ENCODE data around the gene ACTL9. TPM values are rescaled to one million over a fixed set of nuclear protein-coding genes. Genes with fewer than 3 reads are reported as not detected.

ACTL9 gene
- total and polyA plus RNA-seq, 2 of the 13 experiments (the other 11 are each of a cell fraction or from before 2014, with no cell fraction given) = not detected

DNA sequence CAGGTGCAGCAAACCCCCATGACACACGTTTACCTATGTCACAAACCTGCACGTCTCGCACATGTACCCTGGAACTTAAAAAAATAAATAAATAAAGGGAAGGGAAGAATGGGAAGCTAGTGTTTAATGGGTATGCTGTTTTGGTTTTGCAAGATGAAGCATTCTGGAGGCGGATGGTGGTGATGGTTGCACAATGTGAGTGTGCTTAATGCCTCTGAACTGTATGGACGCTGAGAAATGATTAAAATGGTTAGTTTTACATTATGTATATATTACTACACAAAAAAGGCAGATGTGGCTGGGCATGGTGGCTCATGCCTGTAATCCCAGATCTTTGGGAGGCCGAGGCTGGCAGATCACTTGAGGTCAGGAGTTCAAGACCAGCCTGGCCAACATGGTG lies 50.4 kb downstream of the ACTL9 start:
- CTCF ChIA-PET (ENCODE audit: low intra/inter-chr PET ratio, low total read pairs) = no interaction called here
- ATAC-seq = no peak

More for the DNA sequence above, 50.4 kb downstream of the ACTL9 start:
- intact Hi-C loops (cut with micrococcal nuclease; ENCODE audit: unreplicated experiment) = no loop called here
- H3K36me3 ChIP-seq (replicated peaks in 1 of 2; ENCODE audit: control insufficient read depth in 1 of 2, insufficient read depth in 2 of 2, low read length in 2 of 2) = no peaks in the 10 kb centered on the region
- TF ChIP-seq ZNF703 (CRISPR knock-in tag; IDR thresholded peaks at IDR 0.05; ENCODE audit: borderline replicate concordance) (no peak), MED13 (CRISPR knock-in tag; IDR thresholded peaks at IDR 0.05) (no peak), GTF2F1 (IDR thresholded peaks at IDR 0.05; ENCODE audit: low read length) (no peak), DPF2 (CRISPR knock-in tag; IDR thresholded peaks at IDR 0.05; ENCODE audit: borderline replicate concordance, low read depth) (no peak), REXO4 (CRISPR knock-in tag; IDR thresholded peaks at IDR 0.05; ENCODE audit: borderline replicate concordance) (no peak), ZNF20 (CRISPR knock-in tag; IDR thresholded peaks at IDR 0.05) (no peak), CBX5 (CRISPR knock-in tag; IDR thresholded peaks at IDR 0.05; ENCODE audit: borderline replicate concordance) (no peak), SMC3 (IDR thresholded peaks at IDR 0.05; ENCODE audit: low read length) (no peak), SOX5 (CRISPR knock-in tag; IDR thresholded peaks at IDR 0.05; ENCODE audit: borderline replicate concordance) (no peak), MTF1 (CRISPR knock-in tag; IDR thresholded peaks at IDR 0.05) (no peak), NR0B2 (CRISPR knock-in tag; IDR thresholded peaks at IDR 0.05) (no peak), MZF1 (CRISPR knock-in tag; IDR thresholded peaks at IDR 0.05; ENCODE audit: borderline replicate concordance) (no peak)
- TF ChIP-seq, protein P1, sequence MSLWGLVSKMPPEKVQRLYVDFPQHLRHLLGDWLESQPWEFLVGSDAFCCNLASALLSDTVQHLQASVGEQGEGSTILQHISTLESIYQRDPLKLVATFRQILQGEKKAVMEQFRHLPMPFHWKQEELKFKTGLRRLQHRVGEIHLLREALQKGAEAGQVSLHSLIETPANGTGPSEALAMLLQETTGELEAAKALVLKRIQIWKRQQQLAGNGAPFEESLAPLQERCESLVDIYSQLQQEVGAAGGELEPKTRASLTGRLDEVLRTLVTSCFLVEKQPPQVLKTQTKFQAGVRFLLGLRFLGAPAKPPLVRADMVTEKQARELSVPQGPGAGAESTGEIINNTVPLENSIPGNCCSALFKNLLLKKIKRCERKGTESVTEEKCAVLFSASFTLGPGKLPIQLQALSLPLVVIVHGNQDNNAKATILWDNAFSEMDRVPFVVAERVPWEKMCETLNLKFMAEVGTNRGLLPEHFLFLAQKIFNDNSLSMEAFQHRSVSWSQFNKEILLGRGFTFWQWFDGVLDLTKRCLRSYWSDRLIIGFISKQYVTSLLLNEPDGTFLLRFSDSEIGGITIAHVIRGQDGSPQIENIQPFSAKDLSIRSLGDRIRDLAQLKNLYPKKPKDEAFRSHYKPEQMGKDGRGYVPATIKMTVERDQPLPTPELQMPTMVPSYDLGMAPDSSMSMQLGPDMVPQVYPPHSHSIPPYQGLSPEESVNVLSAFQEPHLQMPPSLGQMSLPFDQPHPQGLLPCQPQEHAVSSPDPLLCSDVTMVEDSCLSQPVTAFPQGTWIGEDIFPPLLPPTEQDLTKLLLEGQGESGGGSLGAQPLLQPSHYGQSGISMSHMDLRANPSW (CRISPR knock-in tag; IDR thresholded peaks at IDR 0.05; ENCODE audit: borderline replicate concordance) = no peak
- no peaks in the 10 kb centered on the region for H3K9me3 ChIP-seq (ENCODE audit: low read length)
- no peaks in the 10 kb centered on the region for H3K27me3 ChIP-seq (ENCODE audit: control insufficient read depth in 1 of 2, insufficient read depth in 2 of 2, low read length in 2 of 2)
- no TSS peak for BruUV-seq (replicated peaks)
- H3K27ac ChIP-seq (ENCODE audit: extremely low read length, insufficient read depth, low read length) = no peak overlapping the region
- DNase-seq (ENCODE audit: low spot score) (no peak), FAIRE-seq (no peak)
- H3K9ac ChIP-seq (ENCODE audit: insufficient read depth, low read depth, low read length) = no peak overlapping the region
- POLR2A ChIA-PET = no interaction called here
- 4% methylated on average over 6 of the region's 6 CpGs for WGBS (ENCODE audit: low lambda C conversion rate)
- no peaks in the 10 kb centered on the region for H3K79me2 ChIP-seq (ENCODE audit: insufficient read depth, low read length)
- in situ Hi-C loops (cut with HindIII; ENCODE audit: extremely low pct_ligation_motif_present, low pct_unique_long_range_greater_than_20kb) = no loop called here
- H4K20me1 ChIP-seq (ENCODE audit: insufficient read depth, low read length) = no peaks in the 10 kb centered on the region
- H3K4me1 ChIP-seq (ENCODE audit: insufficient read depth, low read length) = no peaks in the 10 kb centered on the region
- no peak overlapping the region for H3K4me3 ChIP-seq (replicated peaks in 1 of 3; ENCODE audit: insufficient read depth in 1 of 3, low read depth in 2 of 3, low read length in 3 of 3)
- no peak overlapping the region for H3K4me2 ChIP-seq (ENCODE audit: low read depth, low read length)
- no peak overlapping the region for H2AFZ ChIP-seq (ENCODE audit: low read length)

Other genes starting within 250 kb of the ACTL9 start
- gene PRAM1, start 196.2 kb downstream of the ACTL9 start, total RNA-seq (2016; rRNA removed; fragmentation: Illumina TruSeq; extraction: Trizol) = not detected in 2 replicates
- gene PRAM1, start 196.2 kb downstream of the ACTL9 start, polyA plus RNA-seq (2011; rRNA removed) = 0.03 TPM in 1 of 2 replicates, not detected in the other
- gene ZNF414, start 184.6 kb downstream of the ACTL9 start, total RNA-seq (2016; rRNA removed; fragmentation: Illumina TruSeq; extraction: Trizol) = 1.4 and 2.5 TPM in 2 replicates
- gene ZNF414, start 184.6 kb downstream of the ACTL9 start, polyA plus RNA-seq (2011; rRNA removed) = 2.8 and 4.0 TPM in 2 replicates
- 0.09 and 0.13 TPM in 2 replicates for gene MYO1F, start 121.4 kb downstream of the ACTL9 start, total RNA-seq (2016; rRNA removed; fragmentation: Illumina TruSeq; extraction: Trizol)
- gene MYO1F, start 121.4 kb downstream of the ACTL9 start, polyA plus RNA-seq (2011; rRNA removed) = 0.13 and 0.34 TPM in 2 replicates
- gene ADAMTS10, start 88.1 kb downstream of the ACTL9 start, total RNA-seq (2016; rRNA removed; fragmentation: Illumina TruSeq; extraction: Trizol) = 0.49 TPM in 1 of 2 replicates, not detected in the other
- 1.7 and 3.0 TPM in 2 replicates for gene ADAMTS10, start 88.1 kb downstream of the ACTL9 start, polyA plus RNA-seq (2011; rRNA removed)
- gene NFILZ, start 68.2 kb downstream of the ACTL9 start, total RNA-seq (2016; rRNA removed; fragmentation: Illumina TruSeq; extraction: Trizol) = not detected in 2 replicates
- gene NFILZ, start 68.2 kb downstream of the ACTL9 start, polyA plus RNA-seq (2011; rRNA removed) = not detected in 2 replicates
- not detected in 2 replicates for gene OR2Z1, start 22.8 kb upstream of the ACTL9 start, total RNA-seq (2016; rRNA removed; fragmentation: Illumina TruSeq; extraction: Trizol)
- not detected in 2 replicates for gene OR2Z1, start 22.8 kb upstream of the ACTL9 start, polyA plus RNA-seq (2011; rRNA removed)
- gene ZNF558, start 133.5 kb upstream of the ACTL9 start, total RNA-seq (2016; rRNA removed; fragmentation: Illumina TruSeq; extraction: Trizol) = 7.9 and 9.5 TPM in 2 replicates
- gene ZNF558, start 133.5 kb upstream of the ACTL9 start, polyA plus RNA-seq (2011; rRNA removed) = 10.8 and 13.0 TPM in 2 replicates
- not detected in 2 replicates for gene MBD3L1, start 133.6 kb upstream of the ACTL9 start, total RNA-seq (2016; rRNA removed; fragmentation: Illumina TruSeq; extraction: Trizol)
- gene MBD3L1, start 133.6 kb upstream of the ACTL9 start, polyA plus RNA-seq (2011; rRNA removed) = not detected in 2 replicates

Measured in HepG2 (cell line).